ENCODE measurements around the gene AMH. TPM values are rescaled to one million over a fixed set of nuclear protein-coding genes. Genes with fewer than 3 reads are reported as not detected.

Gene AMH
- total RNA-seq, 1 experiment from 2014 or later, result 21.9 TPM

DNA sequence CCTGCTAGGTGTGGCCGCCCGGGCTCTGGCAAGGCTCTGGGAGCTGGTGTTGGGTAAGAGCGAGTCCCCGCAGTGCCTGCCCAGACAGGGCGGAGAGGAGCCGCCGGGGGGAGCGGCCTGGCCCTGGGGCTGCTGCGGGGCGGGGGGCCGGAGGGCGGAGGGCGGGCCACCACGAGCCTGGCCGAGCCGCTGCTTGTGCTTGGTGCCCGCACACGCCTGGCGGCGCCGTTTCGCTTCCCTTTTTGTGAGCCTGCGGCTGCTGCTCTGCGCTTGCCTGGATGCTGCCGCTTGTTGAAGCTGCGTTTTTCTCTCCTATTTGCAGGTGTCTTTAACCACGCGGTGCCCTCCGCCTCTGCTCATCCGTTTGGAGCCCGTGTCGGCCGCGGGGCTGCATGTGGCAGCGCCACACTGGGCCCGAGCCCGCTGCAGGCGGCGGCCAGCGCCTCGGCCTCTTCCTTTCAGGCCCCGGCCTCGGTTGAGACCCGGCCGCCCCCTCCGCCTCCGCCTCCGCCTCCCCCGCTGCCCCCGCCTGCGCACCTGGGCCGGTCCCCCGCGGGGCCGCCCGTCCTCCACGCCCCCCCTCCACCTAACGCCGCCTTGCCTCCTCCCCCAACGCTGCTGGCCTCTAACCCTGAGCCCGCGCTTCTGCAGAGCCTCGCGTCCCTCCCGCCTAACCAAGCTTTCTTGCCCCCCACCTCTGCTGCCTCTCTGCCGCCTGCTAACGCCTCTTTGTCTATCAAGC lies 21.5 kb upstream of the AMH start:
- no peak for TF ChIP-seq TCF7L2 (IDR thresholded peaks at IDR 0.05; ENCODE audit: low read depth, low read length)
- no peak for TF ChIP-seq SIN3A (IDR thresholded peaks at IDR 0.05; ENCODE audit: borderline replicate concordance, insufficient read depth, low read depth, low read length)
- TF ChIP-seq, protein P1, sequence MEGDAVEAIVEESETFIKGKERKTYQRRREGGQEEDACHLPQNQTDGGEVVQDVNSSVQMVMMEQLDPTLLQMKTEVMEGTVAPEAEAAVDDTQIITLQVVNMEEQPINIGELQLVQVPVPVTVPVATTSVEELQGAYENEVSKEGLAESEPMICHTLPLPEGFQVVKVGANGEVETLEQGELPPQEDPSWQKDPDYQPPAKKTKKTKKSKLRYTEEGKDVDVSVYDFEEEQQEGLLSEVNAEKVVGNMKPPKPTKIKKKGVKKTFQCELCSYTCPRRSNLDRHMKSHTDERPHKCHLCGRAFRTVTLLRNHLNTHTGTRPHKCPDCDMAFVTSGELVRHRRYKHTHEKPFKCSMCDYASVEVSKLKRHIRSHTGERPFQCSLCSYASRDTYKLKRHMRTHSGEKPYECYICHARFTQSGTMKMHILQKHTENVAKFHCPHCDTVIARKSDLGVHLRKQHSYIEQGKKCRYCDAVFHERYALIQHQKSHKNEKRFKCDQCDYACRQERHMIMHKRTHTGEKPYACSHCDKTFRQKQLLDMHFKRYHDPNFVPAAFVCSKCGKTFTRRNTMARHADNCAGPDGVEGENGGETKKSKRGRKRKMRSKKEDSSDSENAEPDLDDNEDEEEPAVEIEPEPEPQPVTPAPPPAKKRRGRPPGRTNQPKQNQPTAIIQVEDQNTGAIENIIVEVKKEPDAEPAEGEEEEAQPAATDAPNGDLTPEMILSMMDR (IDR thresholded peaks at IDR 0.05), result no peak
- no peak for TF ChIP-seq POLR2AphosphoS5 (IDR thresholded peaks at IDR 0.05; ENCODE audit: low read depth, low read length)
- TF ChIP-seq, protein P2, sequence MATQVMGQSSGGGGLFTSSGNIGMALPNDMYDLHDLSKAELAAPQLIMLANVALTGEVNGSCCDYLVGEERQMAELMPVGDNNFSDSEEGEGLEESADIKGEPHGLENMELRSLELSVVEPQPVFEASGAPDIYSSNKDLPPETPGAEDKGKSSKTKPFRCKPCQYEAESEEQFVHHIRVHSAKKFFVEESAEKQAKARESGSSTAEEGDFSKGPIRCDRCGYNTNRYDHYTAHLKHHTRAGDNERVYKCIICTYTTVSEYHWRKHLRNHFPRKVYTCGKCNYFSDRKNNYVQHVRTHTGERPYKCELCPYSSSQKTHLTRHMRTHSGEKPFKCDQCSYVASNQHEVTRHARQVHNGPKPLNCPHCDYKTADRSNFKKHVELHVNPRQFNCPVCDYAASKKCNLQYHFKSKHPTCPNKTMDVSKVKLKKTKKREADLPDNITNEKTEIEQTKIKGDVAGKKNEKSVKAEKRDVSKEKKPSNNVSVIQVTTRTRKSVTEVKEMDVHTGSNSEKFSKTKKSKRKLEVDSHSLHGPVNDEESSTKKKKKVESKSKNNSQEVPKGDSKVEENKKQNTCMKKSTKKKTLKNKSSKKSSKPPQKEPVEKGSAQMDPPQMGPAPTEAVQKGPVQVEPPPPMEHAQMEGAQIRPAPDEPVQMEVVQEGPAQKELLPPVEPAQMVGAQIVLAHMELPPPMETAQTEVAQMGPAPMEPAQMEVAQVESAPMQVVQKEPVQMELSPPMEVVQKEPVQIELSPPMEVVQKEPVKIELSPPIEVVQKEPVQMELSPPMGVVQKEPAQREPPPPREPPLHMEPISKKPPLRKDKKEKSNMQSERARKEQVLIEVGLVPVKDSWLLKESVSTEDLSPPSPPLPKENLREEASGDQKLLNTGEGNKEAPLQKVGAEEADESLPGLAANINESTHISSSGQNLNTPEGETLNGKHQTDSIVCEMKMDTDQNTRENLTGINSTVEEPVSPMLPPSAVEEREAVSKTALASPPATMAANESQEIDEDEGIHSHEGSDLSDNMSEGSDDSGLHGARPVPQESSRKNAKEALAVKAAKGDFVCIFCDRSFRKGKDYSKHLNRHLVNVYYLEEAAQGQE (IDR thresholded peaks at IDR 0.05; ENCODE audit: insufficient read depth in 1 of 2, low read depth in 2 of 2, low read length in 1 of 2), result no peak
- POLR2A ChIA-PET, result no interaction called here
- Histone ChIP-seq H3K4me1 (ENCODE audit: control insufficient read depth, insufficient read depth, low read length) (peaks cover 3% of the 10 kb centered on the region; the same call in 1 of the 2 replicates), H3K9me3 (ENCODE audit: control insufficient read depth, insufficient read depth, low read depth, low read length) (no peaks in the 10 kb centered on the region), H3K36me3 (ENCODE audit: control insufficient read depth, insufficient read depth, low read length) (no peaks in the 10 kb centered on the region), H3K27ac (ENCODE audit: low read length) (no peak overlapping the region), H3K27me3 (ENCODE audit: control insufficient read depth, insufficient read depth, low read length) (no peaks in the 10 kb centered on the region), H3K4me3 (ENCODE audit: low read depth in 2 of 2, low read length in 2 of 2) (no peak overlapping the region)
- CTCF ChIA-PET, result interaction anchor here (0.6 kb wide), 1 partner anchor 118 kb away, joined by 3 read pairs; no protein-coding TSS in a partner anchor
- no TSS peak for BruUV-seq (replicated peaks)
- intact Hi-C loops (cut with micrococcal nuclease; ENCODE audit: unreplicated experiment), result no loop called here
- ATAC-seq, result no peak
- in situ Hi-C loops (cut with HindIII; ENCODE audit: low pct_unique_long_range_greater_than_20kb, low sequenced_read_pairs), result no loop called here
- DNase-seq (ENCODE audit: low read depth, low spot score), result no peak

DNA sequence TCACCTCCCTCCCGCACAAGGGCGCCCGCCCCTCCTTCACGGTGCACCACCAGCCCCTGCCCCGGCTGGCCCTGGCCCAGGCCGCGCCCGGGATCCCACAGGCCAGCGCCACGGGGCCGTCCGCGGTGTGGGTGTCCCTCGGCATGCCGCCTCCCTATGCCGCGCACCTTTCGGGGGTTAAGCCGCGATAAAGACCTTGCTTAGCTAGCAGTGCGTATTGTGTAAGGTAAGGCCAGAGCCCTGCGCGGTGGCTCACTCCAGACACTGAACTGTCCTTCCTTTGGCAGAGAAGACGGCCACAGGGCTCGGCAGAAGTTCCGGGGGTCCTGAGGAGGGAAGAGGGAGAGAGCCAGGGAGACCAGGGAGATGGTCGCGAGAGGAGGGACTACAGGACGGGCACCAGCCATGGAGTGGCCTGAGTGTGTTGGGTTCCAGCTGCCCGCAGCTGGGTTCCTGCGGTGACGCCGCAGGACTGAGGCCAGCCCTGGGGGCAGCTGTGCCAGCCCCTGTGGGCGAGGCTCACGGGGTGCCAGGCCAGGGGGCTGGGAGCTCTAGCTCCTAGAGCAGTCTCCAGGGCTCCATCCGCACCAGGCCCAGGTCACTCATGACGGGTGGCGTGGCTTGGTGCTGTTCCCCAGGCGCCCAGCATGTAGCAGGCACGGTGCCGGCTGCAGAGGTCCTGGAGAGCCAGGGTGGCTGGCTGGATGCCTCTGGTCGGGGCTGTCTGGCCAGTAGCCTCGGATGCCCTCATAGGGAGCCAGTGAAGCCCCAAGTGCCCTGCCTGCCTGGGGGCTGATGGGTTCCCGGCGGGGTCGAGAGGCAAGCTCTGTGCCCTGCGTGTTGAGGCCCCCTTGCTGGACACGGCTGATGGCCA lies 20.7 kb upstream of the AMH start:
- TF ChIP-seq, protein P1 (IDR thresholded peaks at IDR 0.05), result no peak
- TF ChIP-seq TCF7L2 (IDR thresholded peaks at IDR 0.05; ENCODE audit: low read depth, low read length), result no peak
- TF ChIP-seq, protein P2 (IDR thresholded peaks at IDR 0.05; ENCODE audit: insufficient read depth in 1 of 2, low read depth in 2 of 2, low read length in 1 of 2), result no peak

More for the DNA sequence above, 20.7 kb upstream of the AMH start:
- DNase-seq (ENCODE audit: low read depth, low spot score), result no peak
- H3K36me3 ChIP-seq (ENCODE audit: control insufficient read depth, insufficient read depth, low read length), result no peaks in the 10 kb centered on the region
- no peak overlapping the region for H3K4me3 ChIP-seq (ENCODE audit: low read depth in 2 of 2, low read length in 2 of 2)
- no TSS peak for BruUV-seq (replicated peaks)
- no peaks in the 10 kb centered on the region for H3K9me3 ChIP-seq (ENCODE audit: control insufficient read depth, insufficient read depth, low read depth, low read length)
- no peaks in the 10 kb centered on the region for H3K27me3 ChIP-seq (ENCODE audit: control insufficient read depth, insufficient read depth, low read length)
- in situ Hi-C loops (cut with HindIII; ENCODE audit: low pct_unique_long_range_greater_than_20kb, low sequenced_read_pairs), result no loop called here
- CTCF ChIA-PET, result no interaction called here
- no peak for ATAC-seq
- intact Hi-C loops (cut with micrococcal nuclease; ENCODE audit: unreplicated experiment), result no loop called here
- H3K4me1 ChIP-seq (ENCODE audit: control insufficient read depth, insufficient read depth, low read length), result peaks cover 10% of the 10 kb centered on the region
- H3K27ac ChIP-seq (ENCODE audit: low read length), result no peak overlapping the region
- POLR2A ChIA-PET, result interaction anchor here (0.6 kb wide), 1 partner anchor 66 kb away, joined by 9 read pairs; no protein-coding TSS in a partner anchor
